Fibroblast of pulmonary artery (primary cell): ENCODE measurements around the gene GJD2.

Source experiments
- DNase-seq: peaks from one replicate; pipeline ENCODE4 v3.0.0-alpha.2; 2010; ENCODE audit warnings: low read depth
- H3K4me3 ChIP-seq: replicated peaks from 2 replicates; pipeline ENCODE4 v1.5.1; 2011; ENCODE audit warnings: low read depth, mild to moderate bottlenecking, control low read depth, low read length, moderate library complexity
- CTCF ChIP-seq: IDR thresholded peaks from 2 replicates; pipeline ENCODE4 v1.5.1; 2011; ENCODE audit warnings: mild to moderate bottlenecking, control low read depth, low read length, inconsistent platforms; ENCODE audit errors: missing control alignments

Gene GJD2

GRCh38 chr15:34739346-34739745 is 15.5 kb downstream of the GJD2 start:
- no peak for TF ChIP-seq CTCF
- no peak overlapping the region for H3K4me3 ChIP-seq
- DNase-seq: no peak

- no peak for DNase-seq
- no peak overlapping the region for H3K4me3 ChIP-seq
- no peak for TF ChIP-seq CTCF
Measured at GRCh38 chr15:34738002-34738401, 16.8 kb downstream of the GJD2 start.

- no peak for DNase-seq
- no peak for TF ChIP-seq CTCF
- no peak overlapping the region for H3K4me3 ChIP-seq
Measured at GRCh38 chr15:34737477-34737876, 17.3 kb downstream of the GJD2 start.

GRCh38 chr15:34734303-34734702 is 20.5 kb downstream of the GJD2 start:
- no peak for TF ChIP-seq CTCF
- DNase-seq: no peak
- H3K4me3 ChIP-seq: no peak overlapping the region

- DNase-seq: no peak
- TF ChIP-seq CTCF: no peak
- no peak overlapping the region for H3K4me3 ChIP-seq
Measured at GRCh38 chr15:34733621-34734020, 21.2 kb downstream of the GJD2 start.

GRCh38 chr15:34732430-34732829 is 22.4 kb downstream of the GJD2 start:
- no peak overlapping the region for H3K4me3 ChIP-seq
- no peak for TF ChIP-seq CTCF
- DNase-seq: no peak

- H3K4me3 ChIP-seq: no peak overlapping the region
- DNase-seq: no peak
- no peak for TF ChIP-seq CTCF
Measured at GRCh38 chr15:34730701-34731100, 24.1 kb downstream of the GJD2 start.
